HG03280 (cell line): ENCODE results near the gene ALDH1A2.

Source experiments
- ATAC-seq: cut with Tn5 transposase; IDR thresholded peaks from one replicate; pipeline ENCODE4 v1.9.1; 2021; ENCODE audit warnings: mild to moderate bottlenecking, moderate library complexity; ENCODE audit not compliant: unreplicated experiment

Gene ALDH1A2

GRCh38 chr15:57947282-57947681 lies 118.2 kb downstream of the ALDH1A2 start:
- ATAC-seq = no peak

GRCh38 chr15:57946491-57947048 lies 118.9 kb downstream of the ALDH1A2 start:
- ATAC-seq = no peak

GRCh38 chr15:57945616-57946015 lies 119.9 kb downstream of the ALDH1A2 start:
- no peak for ATAC-seq

- no peak for ATAC-seq
Observed at GRCh38 chr15:57943754-57944420, 121.6 kb downstream of the ALDH1A2 start.

- no peak for ATAC-seq
Observed at GRCh38 chr15:57943171-57943570, 122.3 kb downstream of the ALDH1A2 start.

- no peak for ATAC-seq
Observed at GRCh38 chr15:57941816-57942215, 123.7 kb downstream of the ALDH1A2 start.

- ATAC-seq = no peak
Observed at GRCh38 chr15:57932348-57932747, 133.2 kb downstream of the ALDH1A2 start.

- ATAC-seq = no peak
Observed at GRCh38 chr15:57931570-57931969, 133.9 kb downstream of the ALDH1A2 start.

GRCh38 chr15:57927091-57927631 lies 138.3 kb downstream of the ALDH1A2 start:
- no peak for ATAC-seq

GRCh38 chr15:57925650-57926049 lies 139.9 kb downstream of the ALDH1A2 start:
- no peak for ATAC-seq

- no peak for ATAC-seq
Observed at GRCh38 chr15:57924598-57924997, 140.9 kb downstream of the ALDH1A2 start.

GRCh38 chr15:57923750-57924149 lies 141.8 kb downstream of the ALDH1A2 start:
- ATAC-seq = no peak

- ATAC-seq = no peak
Observed at GRCh38 chr15:57923306-57923705, 142.2 kb downstream of the ALDH1A2 start.

GRCh38 chr15:57922776-57923175 lies 142.7 kb downstream of the ALDH1A2 start:
- no peak for ATAC-seq

- no peak for ATAC-seq
Observed at GRCh38 chr15:57921371-57921770, 144.1 kb downstream of the ALDH1A2 start.

GRCh38 chr15:57920911-57921310 lies 144.6 kb downstream of the ALDH1A2 start:
- ATAC-seq = no peak

GRCh38 chr15:57919754-57920153 lies 145.8 kb downstream of the ALDH1A2 start:
- no peak for ATAC-seq

- no peak for ATAC-seq
Observed at GRCh38 chr15:57917998-57918397, 147.5 kb downstream of the ALDH1A2 start.

GRCh38 chr15:57916695-57917094 lies 148.8 kb downstream of the ALDH1A2 start:
- ATAC-seq = no peak

GRCh38 chr15:57915827-57916531 lies 149.5 kb downstream of the ALDH1A2 start:
- ATAC-seq = no peak

GRCh38 chr15:57914350-57915055 lies 151.0 kb downstream of the ALDH1A2 start:
- no peak for ATAC-seq
